Measurements from ENCODE around the gene DHCR7.

- TF ChIP-seq CTCF (IDR thresholded peaks at IDR 0.05; ENCODE audit: poor library complexity): no peak
- TF ChIP-seq EZH2 (IDR thresholded peaks at IDR 0.05; ENCODE audit: borderline replicate concordance): no peak
Observed at GRCh38 chr11:71485466-71485865, 37.3 kb upstream of the DHCR7 start.

Measured in hepatocyte (in vitro differentiated cells).